NT2/D1 (cell line): ENCODE measurements around the gene POU2F2.

ENCODE experiments used
- SUZ12 ChIP-seq: IDR thresholded peaks from 2 replicates; pipeline ENCODE4 v1.6.1; 2011; ENCODE audit not compliant: insufficient read length, insufficient read depth; ENCODE audit errors: extremely low read depth
- ZNF274 ChIP-seq: IDR thresholded peaks from 2 replicates; pipeline ENCODE4 v1.6.1; 2011; ENCODE audit warnings: mild to moderate bottlenecking, low read depth, low read length

DNA sequence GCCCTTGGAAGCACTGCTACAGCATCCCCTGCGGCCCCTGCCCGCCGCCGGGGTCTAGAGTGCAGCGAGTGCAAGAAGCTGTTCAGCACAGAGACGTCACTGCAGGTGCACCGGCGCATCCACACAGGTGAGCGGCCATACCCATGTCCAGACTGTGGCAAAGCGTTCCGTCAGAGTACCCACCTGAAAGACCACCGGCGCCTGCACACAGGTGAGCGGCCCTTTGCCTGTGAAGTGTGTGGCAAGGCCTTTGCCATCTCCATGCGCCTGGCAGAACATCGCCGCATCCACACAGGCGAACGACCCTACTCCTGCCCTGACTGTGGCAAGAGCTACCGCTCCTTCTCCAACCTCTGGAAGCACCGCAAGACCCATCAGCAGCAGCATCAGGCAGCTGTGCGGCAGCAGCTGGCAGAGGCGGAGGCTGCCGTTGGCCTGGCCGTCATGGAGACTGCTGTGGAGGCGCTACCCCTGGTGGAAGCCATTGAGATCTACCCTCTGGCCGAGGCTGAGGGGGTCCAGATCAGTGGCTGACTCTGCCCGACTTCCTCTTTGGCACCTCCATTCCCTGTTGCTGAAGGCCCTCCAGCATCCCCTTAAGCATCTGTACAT, 51.4 kb downstream of the POU2F2 start:
- TF ChIP-seq ZNF274 = no peak
- TF ChIP-seq SUZ12 = no peak
